K562 (cell line): ENCODE results near the gene XPR1. TPM values are rescaled to one million over a fixed set of nuclear protein-coding genes. Genes with fewer than 3 reads are reported as not detected.

Source experiments
- ARID4B ChIP-seq: sonication (generic); formaldehyde crosslinking; IDR thresholded peaks from 2 replicates; pipeline ENCODE4 v1.8.0; 2022; ENCODE audit warnings: mild to moderate bottlenecking, missing genetic modification reagents
- ATF3 ChIP-seq, 2 experiments: fragments of 450-650 bp in 1 of 2; sonication (generic) in 1 of 2; formaldehyde crosslinking in 1 of 2; IDR thresholded peaks in 1 of 2; conservative IDR thresholded peaks in 1 of 2; 2 replicates each; pipeline versions ENCODE4 v1.6.1 to v1.8.1; 2016 to 2023; ENCODE audit warnings: mild to moderate bottlenecking in 2 of 2, moderate library complexity in 2 of 2, inconsistent platforms in 1 of 2, missing genetic modification reagents in 1 of 2
- CBFA2T3 ChIP-seq: fragments of 450-650 bp; IDR thresholded peaks from 2 replicates; pipeline ENCODE4 v1.6.1; 2017
- CLOCK ChIP-seq: fragments of 250-450 bp; sonication (Bioruptor Pico); IDR thresholded peaks from 2 replicates; pipeline ENCODE4 v1.4.0; 2020; ENCODE audit warnings: mild to moderate bottlenecking, moderate library complexity, borderline replicate concordance
- FOXA3 ChIP-seq, 2 experiments: fragments of 450-650 bp in 1 of 2; sonication (generic) in 1 of 2; formaldehyde crosslinking; IDR thresholded peaks in 1 of 2; conservative IDR thresholded peaks in 1 of 2; 2 replicates each; pipeline versions ENCODE4 v1.4.0 to v1.8.0; 2020 to 2022; ENCODE audit warnings: mild to moderate bottlenecking in 2 of 2, missing genetic modification reagents in 1 of 2
- HNRNPLL ChIP-seq: fragments of 200-400 bp; formaldehyde crosslinking; IDR thresholded peaks from 2 replicates; pipeline ENCODE4 v1.6.1; 2017; ENCODE audit warnings: low read length, low read depth, mild to moderate bottlenecking; ENCODE audit not compliant: poor library complexity, severe bottlenecking
- KAT8 ChIP-seq: fragments of 450-650 bp; IDR thresholded peaks from 2 replicates; pipeline ENCODE4 v1.6.1; 2016; ENCODE audit warnings: low read depth, mild to moderate bottlenecking
- MNT ChIP-seq, 2 experiments: fragments of 450-650 bp; conservative IDR thresholded peaks; 2 replicates each; pipeline ENCODE4 v1.6.1; 2017; ENCODE audit warnings: mild to moderate bottlenecking in 2 of 2, moderate library complexity in 2 of 2
- NCOA4 ChIP-seq: fragments of 450-650 bp; IDR thresholded peaks from 2 replicates; pipeline ENCODE4 v1.6.1; 2018; ENCODE audit warnings: mild to moderate bottlenecking; ENCODE audit not compliant: partially characterized antibody
- SAP30 ChIP-seq: fragments of 200-600 bp; sonication (generic); IDR thresholded peaks from 2 replicates; pipeline ENCODE4 v1.6.1; 2012; ENCODE audit warnings: borderline replicate concordance, low read depth, mild to moderate bottlenecking, moderate library complexity, low read length, control low read depth, inconsistent platforms; ENCODE audit not compliant: insufficient read depth, poor library complexity, severe bottlenecking
- SLC30A9 ChIP-seq: fragments of 250-450 bp; sonication (Bioruptor Pico); IDR thresholded peaks from 2 replicates; pipeline ENCODE4 v1.8.0; 2022; ENCODE audit warnings: mild to moderate bottlenecking, moderate library complexity
- TAF1 ChIP-seq: IDR thresholded peaks from 2 replicates; pipeline ENCODE4 v1.6.1; 2011; ENCODE audit warnings: mild to moderate bottlenecking, low read length, moderate library complexity; ENCODE audit not compliant: insufficient read depth, control insufficient read depth, severe bottlenecking; ENCODE audit errors: extremely low read depth
- TOE1 ChIP-seq, 2 experiments: fragments of 450-650 bp in 1 of 2; sonication (generic) in 1 of 2; formaldehyde crosslinking in 1 of 2; IDR thresholded peaks; 2 replicates each; pipeline versions ENCODE4 v1.7.1 to v1.8.0; 2016 to 2022; ENCODE audit warnings: borderline replicate concordance in 2 of 2, mild to moderate bottlenecking in 2 of 2, antibody characterized with exemption in 1 of 2, inconsistent platforms in 1 of 2, low read depth in 1 of 2, missing genetic modification reagents in 1 of 2, moderate library complexity in 1 of 2
- ZNF134 ChIP-seq: fragments of 250-450 bp; sonication (Bioruptor Pico); conservative IDR thresholded peaks from 2 replicates; pipeline ENCODE4 v1.4.0; 2020
- polyA plus RNA-seq, 8 experiments: library from polyadenylated mRNA; depleted of rRNA in 4 of 8; stranded (reverse) in 5 of 8; unstranded in 3 of 8; fragments of >200 nt; fragmentation: Nextera tagmentation in 2 of 8; fragmentation: Illumina TruSeq in 1 of 8; extraction: Ambion mirVana in 2 of 8; extraction: Trizol in 1 of 8; gene quantifications; 2 replicates each; pipeline versions ENCODE4 v1.2.1 to v1.2.3, GENCODE V29; 2011 to 2014; ENCODE audit warnings: inconsistent platforms in 1 of 8, missing spikeins in 1 of 8
- total RNA-seq, 7 experiments: library from RNA; depleted of rRNA in 6 of 7; stranded (reverse); fragments of >200 nt in 6 of 7; fragmentation: Illumina TruSeq in 2 of 7; extraction: Trizol in 2 of 7; gene quantifications; 2 replicates each; pipeline versions ENCODE4 v1.2.1 to v1.2.3, GENCODE V29; 2011 to 2021; ENCODE audit warnings: low replicate concordance in 1 of 7

The XPR1 gene
- total and polyA plus RNA-seq, 9 of the 15 experiments (the other 6 are each of a cell fraction or from before 2014, with no cell fraction given): 3.0 to 66.2 (median 38.6) TPM

- TF ChIP-seq ZNF134 (CRISPR knock-in tag) (no peak), MNT (conservative IDR thresholded peaks at IDR 0.05) (no peak), SLC30A9 (no peak), KAT8 (no peak), TOE1 (IDR thresholded peaks at IDR 0.05; ENCODE audit: borderline replicate concordance) (0 out of 2 replicates have a peak, but pooled peaks have one; percentile 4), TOE1 (CRISPR knock-in tag; IDR thresholded peaks at IDR 0.05; ENCODE audit: borderline replicate concordance, low read depth) (no peak), CBFA2T3 (peak; percentile 66), NCOA4 (no peak), HNRNPLL (no peak), CLOCK (CRISPR knock-in tag) (no peak), ARID4B (CRISPR knock-in tag) (no peak), ATF3 (IDR thresholded peaks at IDR 0.05) (no peak), ATF3 (CRISPR knock-in tag; conservative IDR thresholded peaks at IDR 0.05) (no peak), TAF1 (peak; percentile 4), FOXA3 (CRISPR knock-in tag; conservative IDR thresholded peaks at IDR 0.05 in 1 of 2, IDR thresholded peaks at IDR 0.05 in 1 of 2) (no peak), SAP30 (no peak)
These were observed 45.8 kb upstream of the XPR1 start (continued) for GRCh38 chr1:180585994-180586359.
